ENCODE data around the gene ITGB4.
A peak's percentile ranks its signal among the peaks of the same experiment; 100 is the strongest.

Gene ITGB4

GRCh38 chr17:75720656-75721462 lies at the start of gene ITGB4:
ITGB4 (plus strand) TSS chr17:75721459; CDS start chr17:75724704, 3,245 bp downstream.
- no peak for DNase-seq

GRCh38 chr17:75672011-75672410 lies 49.2 kb upstream of the ITGB4 start:
- no peak for DNase-seq

- no peak for DNase-seq
Measured at GRCh38 chr17:75673487-75673886, 47.8 kb upstream of the ITGB4 start.

GRCh38 chr17:75676461-75676860 lies 44.8 kb upstream of the ITGB4 start:
- DNase-seq: no peak

GRCh38 chr17:75679706-75680211 lies 41.5 kb upstream of the ITGB4 start:
- no peak for DNase-seq

GRCh38 chr17:75680431-75680830 lies 40.8 kb upstream of the ITGB4 start:
- no peak for DNase-seq

GRCh38 chr17:75681289-75681688 lies 40.0 kb upstream of the ITGB4 start:
- no peak for DNase-seq

GRCh38 chr17:75683583-75683982 lies 37.7 kb upstream of the ITGB4 start:
- no peak for DNase-seq

- no peak for DNase-seq
Measured at GRCh38 chr17:75684249-75684648, 37.0 kb upstream of the ITGB4 start.

- no peak for DNase-seq
Measured at GRCh38 chr17:75684924-75685323, 36.3 kb upstream of the ITGB4 start.

GRCh38 chr17:75685499-75685898 lies 35.8 kb upstream of the ITGB4 start:
- DNase-seq: no peak

- DNase-seq: no peak
Measured at GRCh38 chr17:75688209-75688825, 32.9 kb upstream of the ITGB4 start.

GRCh38 chr17:75689441-75689873 lies 31.8 kb upstream of the ITGB4 start:
- DNase-seq: no peak

- no peak for DNase-seq
Measured at GRCh38 chr17:75691371-75691791, 29.9 kb upstream of the ITGB4 start.

GRCh38 chr17:75691801-75692626 lies 29.2 kb upstream of the ITGB4 start:
- no peak for DNase-seq

- DNase-seq: no peak
Measured at GRCh38 chr17:75692976-75693375, 28.3 kb upstream of the ITGB4 start.

GRCh38 chr17:75693500-75694481 lies 27.5 kb upstream of the ITGB4 start:
- DNase-seq: peak; percentile 4

- DNase-seq: no peak
Measured at GRCh38 chr17:75694536-75694935, 26.7 kb upstream of the ITGB4 start.

- no peak for DNase-seq
Measured at GRCh38 chr17:75695141-75695829, 26.0 kb upstream of the ITGB4 start.

GRCh38 chr17:75695830-75696271 lies 25.4 kb upstream of the ITGB4 start:
- DNase-seq: no peak

GRCh38 chr17:75697651-75698291 lies 23.5 kb upstream of the ITGB4 start:
- DNase-seq: no peak
